22Rv1 (cell line): ENCODE data around the gene FAXDC2.

ENCODE experiments used
- CTCF ChIP-seq: fragments of 450-650 bp; IDR thresholded peaks from 2 replicates; pipeline ENCODE4 v1.5.1; 2017; ENCODE audit warnings: mild to moderate bottlenecking
- ZFX ChIP-seq: fragments of 450-650 bp; IDR thresholded peaks from 2 replicates; pipeline ENCODE4 v1.6.1; 2017; ENCODE audit warnings: antibody characterized with exemption, borderline replicate concordance

DNA sequence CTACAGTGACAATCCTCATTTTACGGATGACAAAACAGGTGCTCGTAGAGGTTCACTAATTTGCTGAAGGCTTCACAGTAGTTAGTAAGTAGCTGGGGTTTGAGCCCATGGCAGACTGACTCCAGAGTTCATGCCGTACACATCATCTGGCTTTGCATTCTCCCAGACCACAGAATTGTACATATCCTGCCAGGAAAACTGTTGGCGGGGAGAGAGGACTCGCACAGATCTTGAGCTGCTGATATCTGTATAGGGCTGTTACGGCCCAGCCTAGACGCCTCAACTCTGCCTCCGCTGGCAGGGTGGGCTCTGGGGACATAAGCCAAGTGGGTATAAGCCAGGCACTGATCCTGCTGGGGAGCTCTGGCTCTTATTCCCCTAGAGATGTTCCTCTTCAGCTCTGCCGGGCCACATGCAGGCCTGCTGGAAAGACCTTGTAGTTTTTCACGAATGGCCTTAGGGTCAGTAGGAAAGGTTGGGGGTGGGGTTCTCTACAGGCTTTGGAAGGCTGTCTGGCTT is 79.0 kb downstream of the FAXDC2 start:
- no peak for TF ChIP-seq CTCF
- TF ChIP-seq ZFX, result no peak
